Mucosa of rectum (tissue), 2 donors: Measurements from ENCODE around the gene NHP2.

Experiments used
- H3K27ac ChIP-seq, 2 donors: one replicate each; pipeline ENCODE4 v1.7.0; 2013; ENCODE audit warnings: inconsistent platforms in 2 of 2, low read depth in 2 of 2, low read length in 2 of 2
- H3K27me3 ChIP-seq, 2 donors: one replicate each; pipeline ENCODE4 v1.7.0; 2013; ENCODE audit warnings: low read length in 2 of 2; ENCODE audit not compliant: control insufficient read depth in 2 of 2, insufficient read depth in 2 of 2
- H3K36me3 ChIP-seq, 2 donors: one replicate each; pipeline ENCODE4 v1.7.0; 2013; ENCODE audit warnings: low read length in 2 of 2; ENCODE audit not compliant: control insufficient read depth in 2 of 2, insufficient read depth in 2 of 2
- H3K4me1 ChIP-seq, 2 donors: one replicate each; pipeline ENCODE4 v1.7.0; 2013; ENCODE audit warnings: low read length in 2 of 2, mild to moderate bottlenecking in 1 of 2; ENCODE audit not compliant: control insufficient read depth in 2 of 2, insufficient read depth in 2 of 2
- H3K4me3 ChIP-seq, 2 donors: one replicate each; pipeline ENCODE4 v1.7.0; 2013; ENCODE audit warnings: low read length in 2 of 2
- H3K9ac ChIP-seq, 2 donors: one replicate each; pipeline ENCODE4 v1.7.0; 2013; ENCODE audit warnings: low read length in 2 of 2, low read depth in 1 of 2, mild to moderate bottlenecking in 1 of 2
- H3K9me3 ChIP-seq, 2 donors: one replicate each; pipeline ENCODE4 v1.7.0; 2013; ENCODE audit warnings: low read length in 2 of 2; ENCODE audit not compliant: control insufficient read depth in 2 of 2
- donor health status: healthy.
- donor health status: Normal muscosa, but diverticular disease.

NHP2 gene

GRCh38 chr5:178194026-178194425 lies 40.3 kb upstream of the NHP2 start:
- Histone ChIP-seq H3K4me1 (no peaks in the 10 kb centered on the region), H3K9me3 (no peaks in the 10 kb centered on the region), H3K27ac (no peak overlapping the region)

GRCh38 chr5:178193251-178193809 lies 39.6 kb upstream of the NHP2 start:
- Histone ChIP-seq H3K4me1 (no peaks in the 10 kb centered on the region), H3K9me3 (no peaks in the 10 kb centered on the region), H3K27me3 (no peaks in the 10 kb centered on the region), H3K4me3 (no peak overlapping the region), H3K9ac (no peak overlapping the region), H3K27ac (no peak overlapping the region), H3K36me3 (no peaks in the 10 kb centered on the region)

More at GRCh38 chr5:178194026-178194425, 40.3 kb upstream of the NHP2 start:
- no peak overlapping the region for H3K9ac ChIP-seq
- no peak overlapping the region for H3K4me3 ChIP-seq
- H3K27me3 ChIP-seq, result no peaks in the 10 kb centered on the region
- no peaks in the 10 kb centered on the region for H3K36me3 ChIP-seq

DNA sequence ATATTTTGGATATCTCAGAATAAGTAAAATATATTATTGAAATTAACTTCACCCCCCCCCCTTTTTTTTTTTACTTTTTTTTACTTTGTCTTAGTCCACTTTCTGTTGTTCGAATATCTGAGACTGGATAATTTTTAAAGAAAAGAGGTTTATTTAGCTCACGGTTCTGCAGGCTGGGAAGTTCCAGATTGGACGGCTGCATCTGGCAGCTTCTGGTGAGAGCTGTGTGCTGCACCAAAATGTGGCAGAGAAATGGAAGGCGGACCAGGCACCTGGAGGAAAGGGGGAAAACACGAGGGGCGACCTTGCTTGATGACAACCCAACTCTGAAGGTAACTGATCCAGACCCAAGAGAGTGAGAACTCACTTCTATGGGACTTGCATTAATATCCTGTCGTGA lies 39.1 kb upstream of the NHP2 start:
- Histone ChIP-seq H3K27ac (no peak overlapping the region), H3K4me3 (no peak overlapping the region), H3K27me3 (no peaks in the 10 kb centered on the region), H3K9ac (no peak overlapping the region), H3K9me3 (no peaks in the 10 kb centered on the region), H3K36me3 (no peaks in the 10 kb centered on the region), H3K4me1 (no peaks in the 10 kb centered on the region)

DNA sequence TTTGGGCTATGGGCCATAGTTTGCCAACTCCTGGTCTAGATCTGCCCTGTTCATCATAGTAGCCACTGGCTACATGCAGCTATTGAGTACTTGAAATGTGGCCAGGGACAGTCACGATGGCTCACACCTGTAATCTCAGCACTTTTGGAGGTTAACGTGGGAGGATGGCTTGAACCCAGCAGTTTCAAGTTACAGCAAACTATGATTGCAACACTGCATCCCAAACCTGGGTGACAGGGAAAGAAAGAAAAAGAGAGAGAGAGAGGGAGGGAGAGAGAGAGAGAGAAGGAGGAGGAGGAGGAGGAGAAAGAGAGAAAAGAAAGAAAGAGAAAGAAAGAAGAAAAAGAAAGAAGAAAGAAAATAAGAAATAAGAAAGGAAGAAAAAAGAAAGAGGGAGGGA lies 38.6 kb upstream of the NHP2 start:
- Histone ChIP-seq H3K27me3 (no peaks in the 10 kb centered on the region), H3K4me1 (no peaks in the 10 kb centered on the region), H3K9me3 (no peaks in the 10 kb centered on the region), H3K27ac (no peak overlapping the region), H3K4me3 (no peak overlapping the region), H3K36me3 (no peaks in the 10 kb centered on the region), H3K9ac (no peak overlapping the region)

GRCh38 chr5:178191661-178192060 lies 38.0 kb upstream of the NHP2 start:
- no peaks in the 10 kb centered on the region for H3K9me3 ChIP-seq
- H3K4me3 ChIP-seq, result no peak overlapping the region
- no peak overlapping the region for H3K27ac ChIP-seq
- no peaks in the 10 kb centered on the region for H3K4me1 ChIP-seq
- H3K36me3 ChIP-seq, result no peaks in the 10 kb centered on the region
- no peaks in the 10 kb centered on the region for H3K27me3 ChIP-seq
- no peak overlapping the region for H3K9ac ChIP-seq

DNA sequence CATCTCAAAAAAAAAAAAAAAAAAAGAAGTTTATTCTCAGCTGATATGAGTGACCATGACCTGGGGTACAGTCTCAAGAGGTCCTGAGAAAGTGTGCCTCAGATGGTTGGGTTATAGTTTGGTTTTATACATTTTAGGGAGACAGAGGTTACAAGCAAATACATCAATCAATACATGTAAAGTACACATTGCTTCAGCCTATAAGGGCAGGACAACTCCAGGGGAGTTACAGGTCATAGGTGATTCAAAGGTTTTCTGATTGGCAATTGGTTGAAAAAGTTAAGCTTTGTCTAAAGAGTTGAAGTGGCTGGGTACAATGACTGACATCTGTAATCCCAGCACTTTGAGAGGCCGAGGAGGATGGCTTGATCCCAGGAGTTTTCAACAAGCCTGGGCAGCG lies 35.7 kb upstream of the NHP2 start:
- H3K9ac ChIP-seq, result no peak overlapping the region
- H3K36me3 ChIP-seq, result no peaks in the 10 kb centered on the region
- no peak overlapping the region for H3K27ac ChIP-seq
- H3K4me3 ChIP-seq, result no peak overlapping the region
- H3K4me1 ChIP-seq, result no peaks in the 10 kb centered on the region
- no peaks in the 10 kb centered on the region for H3K9me3 ChIP-seq
- H3K27me3 ChIP-seq, result no peaks in the 10 kb centered on the region

- peaks cover 0 to 4% of the 10 kb centered on the region in 2 donors for H3K4me1 ChIP-seq
- H3K9ac ChIP-seq, result no peak within 1 kb of the TSS
- no peaks in the 10 kb centered on the region for H3K27me3 ChIP-seq
- no peak within 1 kb of the TSS for H3K4me3 ChIP-seq
- H3K27ac ChIP-seq, result no peak within 1 kb of the TSS
- H3K36me3 ChIP-seq, result no peaks in the 10 kb centered on the region
- H3K9me3 ChIP-seq, result no peaks in the 10 kb centered on the region
These were observed 33.3 kb upstream of the NHP2 start, which contains the start of gene GMCL2 for GRCh38 chr5:178187014-178187413. Gene GMCL2 (minus strand): TSS chr5:178187371. CDS start chr5:178187299, 72 bp downstream.

DNA sequence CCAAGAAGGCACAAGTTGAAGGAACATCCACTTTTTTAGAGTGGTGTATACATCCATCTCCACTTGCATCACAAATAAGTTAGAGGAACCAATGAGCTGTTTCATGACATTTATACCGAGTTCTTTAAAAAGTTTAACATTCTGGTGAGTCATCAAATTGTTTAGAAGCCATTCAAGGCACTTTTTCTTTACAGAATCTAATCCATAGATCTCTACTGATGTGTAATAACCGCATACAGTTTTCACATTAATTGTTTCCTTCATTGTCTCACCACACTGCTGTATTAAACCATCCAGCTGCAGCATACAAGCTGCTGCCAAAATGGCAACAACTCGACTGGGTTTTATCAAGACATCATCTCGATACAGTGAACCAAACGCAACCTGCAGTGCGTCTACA lies 32.7 kb upstream of the NHP2 start:
- H3K4me3 ChIP-seq, result no peak overlapping the region
- no peak overlapping the region for H3K27ac ChIP-seq

GRCh38 chr5:178182158-178182876 lies 28.6 kb upstream of the NHP2 start:
- Histone ChIP-seq H3K4me3 (no peak overlapping the region), H3K9ac (no peak overlapping the region), H3K36me3 (no peaks in the 10 kb centered on the region), H3K9me3 (no peaks in the 10 kb centered on the region), H3K4me1 (peaks cover 0 to 7% of the 10 kb centered on the region in 2 donors), H3K27me3 (no peaks in the 10 kb centered on the region), H3K27ac (no peak overlapping the region)

More for the DNA sequence above, 32.7 kb upstream of the NHP2 start:
- Histone ChIP-seq H3K9ac (no peak overlapping the region), H3K27me3 (no peaks in the 10 kb centered on the region), H3K4me1 (peaks cover 0 to 7% of the 10 kb centered on the region in 2 donors), H3K36me3 (no peaks in the 10 kb centered on the region), H3K9me3 (no peaks in the 10 kb centered on the region)

GRCh38 chr5:178180141-178180863 lies 26.6 kb upstream of the NHP2 start:
- no peak overlapping the region for H3K27ac ChIP-seq
- no peak overlapping the region for H3K9ac ChIP-seq
- H3K9me3 ChIP-seq, result no peaks in the 10 kb centered on the region
- no peaks in the 10 kb centered on the region for H3K36me3 ChIP-seq
- H3K27me3 ChIP-seq, result no peaks in the 10 kb centered on the region
- H3K4me1 ChIP-seq, result peaks cover 0 to 7% of the 10 kb centered on the region in 2 donors
- no peak overlapping the region for H3K4me3 ChIP-seq
